ENCODE results near the gene MED13L.
A peak's percentile ranks its signal among the peaks of the same experiment; 100 is the strongest.

MED13L gene

DNA sequence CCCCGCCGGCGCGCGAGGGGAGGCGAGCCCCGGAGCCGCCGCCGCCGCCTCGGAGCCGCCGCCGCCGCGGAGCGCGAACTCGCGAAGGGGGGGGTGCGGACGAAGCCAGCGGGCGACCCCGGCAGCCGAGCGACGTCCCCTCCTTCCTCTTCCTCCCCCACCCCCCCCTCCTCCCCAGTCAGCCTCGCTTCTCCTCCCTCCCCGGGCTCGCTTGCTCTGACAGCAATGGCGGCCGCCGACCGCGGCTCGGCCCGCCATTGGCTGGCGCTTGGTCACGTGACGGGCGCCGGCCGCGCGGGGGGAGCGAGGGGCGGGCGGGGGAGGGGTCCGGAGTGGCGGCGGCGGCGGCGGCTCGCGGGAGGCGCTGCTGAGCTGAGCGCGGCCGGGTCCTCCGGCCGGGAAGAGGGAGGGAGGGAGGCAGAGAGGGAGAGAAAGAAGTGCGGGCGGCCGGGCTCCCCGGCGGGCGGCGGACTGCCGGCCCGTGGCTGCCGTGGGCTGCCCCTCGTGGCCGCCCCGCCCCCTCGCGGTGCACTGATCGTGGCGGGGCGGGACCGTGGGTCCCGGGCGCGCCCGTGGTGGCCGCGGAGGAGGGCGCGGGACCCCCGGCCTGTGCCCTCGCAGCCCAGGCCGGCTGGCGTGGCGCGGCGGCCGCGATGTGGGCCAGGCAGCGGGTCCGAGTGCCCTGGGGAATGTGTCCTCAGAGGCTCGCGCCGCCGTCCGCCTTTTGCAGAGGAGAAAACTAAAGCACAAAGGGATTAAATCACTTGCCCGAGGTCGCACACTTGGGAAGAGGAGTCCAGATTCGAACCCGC, at the start of gene MED13L:
TSS of gene MED13L (minus strand) at position 227 of the 812 bp plus-strand sequence. CDS start 562 bp downstream, outside the sequence.
- peak; percentile 72 to 76 for DNase-seq (ENCODE audit: low read depth in 2 of 2)

DNA sequence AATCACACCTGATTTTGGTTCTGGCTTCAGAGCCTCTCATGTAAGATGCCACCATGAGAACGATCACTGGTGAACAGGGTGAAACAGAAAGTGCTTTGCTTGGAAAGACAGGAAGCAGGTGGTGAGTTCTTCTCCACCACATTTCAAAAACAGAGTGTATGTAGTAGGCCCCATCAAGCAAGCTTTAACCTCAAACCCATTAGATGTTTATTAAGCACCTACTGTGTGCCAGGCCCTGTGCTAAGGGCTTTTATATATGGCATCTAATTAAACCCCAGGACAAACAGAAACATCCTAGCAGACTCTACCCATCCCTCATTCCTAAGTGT, 47.8 kb upstream of the MED13L start:
- no peak for DNase-seq (ENCODE audit: low read depth in 2 of 2)

DNA sequence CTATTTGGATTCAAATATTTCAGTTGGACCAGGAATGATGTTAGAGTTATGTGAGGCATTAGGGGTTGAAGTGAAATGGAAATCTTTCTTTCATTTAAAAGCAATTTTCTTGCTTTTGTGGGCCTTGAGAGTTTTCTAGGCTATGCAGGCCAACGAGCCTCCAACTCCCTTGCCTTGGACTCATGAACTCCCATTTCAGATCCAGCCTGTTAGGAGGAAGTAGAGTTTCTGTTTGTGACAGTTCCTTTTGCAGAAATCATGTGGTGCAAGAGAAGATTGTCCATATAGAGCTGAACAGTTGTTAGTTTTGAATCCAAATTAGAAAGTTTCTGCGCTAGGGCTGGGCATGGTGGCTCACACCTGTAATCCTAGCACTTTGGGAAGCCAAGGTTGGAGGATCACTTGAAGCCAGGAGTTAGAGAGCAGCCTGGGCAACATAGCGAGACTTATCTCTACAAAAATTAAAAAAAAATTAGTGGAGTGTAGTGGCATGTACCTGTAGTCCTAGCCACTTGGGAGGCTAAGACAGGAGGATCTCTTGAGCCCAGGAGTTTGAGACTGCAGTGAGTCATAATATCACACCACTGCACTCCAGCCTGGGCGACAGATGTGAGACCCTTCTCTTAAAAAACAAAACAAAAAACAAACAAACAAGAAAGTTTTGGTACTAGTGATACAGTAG, 47.3 kb upstream of the MED13L start:
- DNase-seq (ENCODE audit: low read depth in 2 of 2) = no peak

DNA sequence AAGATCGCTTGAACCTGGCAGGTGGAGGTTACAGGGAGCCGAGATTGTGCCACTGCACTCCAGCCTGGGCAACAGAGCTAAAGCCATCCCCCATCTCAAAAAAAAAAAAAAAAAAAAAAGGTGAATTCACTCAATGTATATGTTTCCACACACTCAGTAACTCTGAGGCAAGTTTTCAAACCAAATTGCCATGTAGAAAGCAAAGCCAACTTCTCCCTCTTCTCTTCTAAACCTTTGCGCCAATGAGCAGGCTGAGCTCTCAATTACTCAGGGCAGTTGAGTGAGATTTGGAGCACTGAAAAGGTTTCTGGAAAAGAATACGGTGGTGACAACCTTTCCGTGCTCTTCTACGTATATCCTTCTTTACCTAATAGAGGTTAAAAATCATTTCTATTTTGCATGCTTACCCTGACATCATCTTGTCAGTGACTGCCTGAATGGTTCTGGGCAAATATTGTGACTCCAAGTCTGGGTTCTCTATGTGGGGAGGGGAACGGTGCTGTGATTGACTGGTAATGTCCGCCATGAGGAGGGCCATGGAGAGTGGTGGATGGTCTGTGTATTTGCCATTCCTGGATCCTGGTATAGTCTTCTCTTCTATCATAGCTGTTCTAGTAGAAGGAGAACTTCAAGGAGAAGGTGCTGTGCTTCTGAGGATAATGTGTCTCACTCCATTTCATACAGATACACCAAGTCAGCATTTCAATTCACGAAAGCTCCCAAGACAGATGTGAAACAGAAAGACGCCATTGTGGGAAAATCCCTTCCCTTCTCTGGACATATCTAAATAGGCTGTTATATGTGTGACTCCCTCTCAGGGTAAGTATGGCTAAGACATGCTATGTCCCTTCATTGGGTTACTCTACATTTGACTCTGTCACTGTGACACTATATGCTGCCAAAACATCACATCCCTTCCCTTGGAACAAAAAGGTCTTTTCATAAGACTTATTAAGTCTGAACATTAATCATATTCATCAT, 46.2 kb upstream of the MED13L start:
- no peak for DNase-seq (ENCODE audit: low read depth in 2 of 2)

DNA sequence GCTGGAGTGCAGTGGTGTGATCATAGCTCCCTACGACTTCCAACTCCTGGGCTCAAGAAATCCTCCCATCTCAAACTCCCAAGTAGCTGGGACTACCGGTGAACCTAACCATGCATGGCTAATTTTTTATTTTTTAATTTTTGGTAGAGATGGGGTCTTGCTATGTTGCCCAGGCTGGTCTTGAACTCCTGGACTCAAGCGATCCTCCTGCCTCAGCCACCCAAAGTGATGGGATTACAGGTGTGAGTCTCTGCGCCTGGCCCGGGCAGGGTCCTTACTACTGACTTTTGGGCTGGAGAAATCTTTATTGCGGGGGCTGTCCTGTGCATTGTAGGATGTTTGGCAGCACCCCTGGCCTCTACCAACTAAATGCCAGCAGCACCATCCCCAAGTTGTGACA, 44.4 kb upstream of the MED13L start:
- DNase-seq (ENCODE audit: low read depth in 2 of 2) = no peak

DNA sequence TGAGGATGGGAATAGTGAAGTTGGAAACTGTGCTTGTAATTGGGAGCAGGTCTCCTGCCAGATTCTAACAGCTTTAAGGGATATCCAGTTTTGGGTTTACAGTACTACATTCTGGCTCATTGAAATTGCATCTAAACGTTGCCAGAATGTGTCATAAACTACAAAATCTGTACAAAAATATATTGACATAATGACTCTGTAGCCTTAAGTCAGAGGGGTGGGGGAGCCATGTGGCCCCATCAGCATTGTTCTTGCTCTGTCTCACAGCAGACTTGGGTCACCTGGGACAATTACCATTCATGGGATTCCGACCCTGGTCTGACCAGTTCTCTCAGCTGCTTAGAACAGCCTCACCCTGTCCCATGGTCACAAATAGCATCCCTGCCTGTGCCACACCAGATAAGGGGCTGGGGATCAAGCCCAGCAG, 43.3 kb upstream of the MED13L start:
- no peak for DNase-seq (ENCODE audit: low read depth in 2 of 2)

DNA sequence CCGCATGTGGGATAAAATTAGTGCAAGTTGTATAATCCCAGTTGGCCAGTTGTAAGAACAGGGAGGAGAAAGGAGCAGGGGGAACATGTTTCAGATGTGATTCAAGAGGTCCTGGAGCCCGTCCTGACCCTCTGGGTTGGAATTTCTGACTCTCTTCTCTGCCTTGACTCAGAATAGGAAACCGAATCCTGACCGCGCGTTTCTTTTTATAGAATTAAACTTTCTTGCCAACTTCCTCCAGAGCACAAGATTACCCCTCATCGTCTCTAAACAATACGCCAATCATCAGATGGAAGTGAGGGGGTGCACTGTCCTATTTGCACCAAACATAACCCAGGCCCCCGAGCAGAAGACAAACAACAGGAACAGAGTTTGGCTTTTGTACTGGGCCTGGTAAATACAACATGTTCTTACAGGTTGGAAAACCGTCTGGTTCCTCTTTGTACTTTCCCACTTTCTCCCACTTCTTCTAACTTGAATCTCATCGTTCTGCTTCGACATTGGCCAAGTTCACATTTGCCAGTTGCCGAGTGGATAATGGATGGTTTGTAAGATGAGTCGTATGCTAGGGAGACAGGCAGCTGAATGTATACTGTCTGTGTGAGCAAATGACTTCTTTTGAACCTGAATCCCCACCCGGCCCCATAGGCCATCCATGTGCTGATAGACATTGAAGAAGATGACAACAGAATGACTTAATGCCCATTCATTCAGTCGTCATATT, 42.6 kb upstream of the MED13L start:
- peak; percentile 6 to 28 for DNase-seq (ENCODE audit: low read depth in 2 of 2)

DNA sequence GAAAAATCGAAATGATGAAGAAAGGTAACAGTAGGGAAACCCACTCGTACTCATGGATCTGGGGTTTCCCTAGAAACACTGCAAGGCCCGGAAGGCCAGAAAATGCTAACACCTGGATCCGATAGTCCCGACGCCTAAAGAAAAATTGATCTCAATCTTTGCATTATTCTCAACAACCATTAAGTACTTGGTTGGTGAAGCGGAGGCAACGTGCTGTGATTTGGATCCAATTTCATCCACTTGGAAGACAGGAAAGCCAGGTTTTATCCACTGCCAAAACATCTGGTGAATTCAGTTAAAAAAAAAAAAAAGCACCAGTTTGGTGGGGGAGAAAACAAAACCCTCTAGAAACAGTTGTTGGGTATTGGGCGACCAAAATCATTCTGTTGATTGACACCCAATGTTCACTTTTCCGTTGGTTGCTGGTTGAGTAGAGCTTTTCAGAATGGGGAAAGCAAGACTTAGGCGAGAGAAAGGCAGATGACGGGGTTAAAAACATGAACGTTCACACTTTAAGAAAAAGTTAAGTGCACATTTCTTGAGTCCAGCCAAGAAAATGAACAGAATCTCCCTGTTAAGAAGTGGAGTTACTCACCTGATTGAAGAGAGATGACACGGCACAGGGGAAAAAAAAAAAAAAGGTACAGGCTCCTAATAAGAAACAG, 41.9 kb upstream of the MED13L start:
- no peak for DNase-seq (ENCODE audit: low read depth in 2 of 2)

DNA sequence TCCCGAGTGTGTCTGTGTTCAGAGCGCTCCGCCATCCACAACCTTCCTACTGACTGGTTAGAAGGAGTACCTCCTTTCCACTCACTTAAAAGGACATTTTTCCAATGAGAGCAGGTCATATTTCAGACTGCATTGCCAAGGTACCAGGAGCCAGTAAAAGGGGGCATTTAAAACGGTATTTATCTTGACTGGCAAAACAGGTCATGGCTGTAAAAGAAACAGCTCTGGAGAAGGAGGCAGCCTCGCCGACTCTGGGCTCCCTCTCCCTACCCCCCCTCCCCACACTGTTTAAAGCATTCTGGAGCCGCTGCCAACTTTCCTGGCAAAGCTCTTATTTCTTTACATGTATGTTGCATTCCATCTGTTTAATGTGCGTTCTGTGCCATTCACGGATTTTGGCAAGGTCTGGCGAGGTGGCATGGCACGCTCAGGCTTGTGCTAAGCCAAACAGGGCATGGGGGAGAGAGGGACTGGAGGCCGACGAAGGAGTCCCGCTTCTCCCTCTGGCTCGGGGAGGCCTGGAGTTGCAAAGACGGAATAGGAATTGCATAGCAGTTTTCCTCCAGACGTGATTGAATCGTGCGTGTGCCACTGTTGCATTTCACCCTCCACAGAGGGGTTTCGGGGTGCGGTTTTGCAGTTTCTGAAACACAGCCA, 41.2 kb upstream of the MED13L start:
- no peak for DNase-seq (ENCODE audit: low read depth in 2 of 2)

DNA sequence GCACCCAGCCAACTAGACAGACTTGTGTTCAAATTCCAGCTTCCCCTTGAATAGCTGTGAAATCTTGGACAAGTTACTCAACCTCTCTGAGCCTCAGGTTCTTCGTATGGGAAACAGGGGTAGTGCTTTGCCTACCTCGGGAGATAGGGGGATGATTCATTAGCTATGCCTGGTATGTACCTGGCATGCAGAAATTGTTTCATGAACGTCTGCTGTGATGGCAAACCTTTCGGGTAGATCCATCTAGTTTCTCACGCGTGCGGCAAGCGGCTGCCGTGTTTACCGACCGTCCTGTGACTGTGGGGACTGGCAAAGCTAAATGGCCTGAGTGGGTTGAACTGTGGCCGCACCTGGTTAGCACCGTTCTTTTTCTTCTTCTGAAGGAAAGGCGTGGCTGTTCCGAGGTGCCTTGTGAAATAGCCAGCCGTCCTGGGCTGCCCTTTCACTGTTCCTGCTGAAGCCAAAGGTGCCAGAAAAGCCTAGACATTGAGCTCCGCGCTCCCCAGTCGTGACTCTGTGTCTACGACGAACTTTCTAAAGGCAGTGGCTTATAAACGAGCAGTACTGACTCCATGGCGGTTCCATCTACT, 40.6 kb upstream of the MED13L start:
- DNase-seq (ENCODE audit: low read depth in 2 of 2) = no peak

DNA sequence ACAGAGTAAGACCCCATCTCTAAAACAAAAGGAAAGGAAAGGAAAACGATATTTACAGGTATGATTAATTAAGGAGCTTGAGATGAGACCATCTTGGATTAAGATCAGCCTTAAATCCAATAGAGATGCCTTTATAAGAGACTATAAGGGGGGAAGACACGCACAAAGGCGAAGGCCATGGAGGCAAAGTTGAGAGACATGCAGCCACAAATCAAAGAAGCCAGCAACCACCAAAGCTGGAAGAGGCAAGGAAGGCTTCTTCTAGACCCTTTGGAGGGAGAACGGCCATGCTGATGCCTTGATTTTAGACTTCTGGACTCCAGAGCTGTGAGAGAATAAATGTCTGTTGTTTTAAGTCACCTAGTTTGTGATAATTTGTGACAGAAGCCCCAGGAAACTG, 39.6 kb upstream of the MED13L start:
- no peak for DNase-seq (ENCODE audit: low read depth in 2 of 2)

DNA sequence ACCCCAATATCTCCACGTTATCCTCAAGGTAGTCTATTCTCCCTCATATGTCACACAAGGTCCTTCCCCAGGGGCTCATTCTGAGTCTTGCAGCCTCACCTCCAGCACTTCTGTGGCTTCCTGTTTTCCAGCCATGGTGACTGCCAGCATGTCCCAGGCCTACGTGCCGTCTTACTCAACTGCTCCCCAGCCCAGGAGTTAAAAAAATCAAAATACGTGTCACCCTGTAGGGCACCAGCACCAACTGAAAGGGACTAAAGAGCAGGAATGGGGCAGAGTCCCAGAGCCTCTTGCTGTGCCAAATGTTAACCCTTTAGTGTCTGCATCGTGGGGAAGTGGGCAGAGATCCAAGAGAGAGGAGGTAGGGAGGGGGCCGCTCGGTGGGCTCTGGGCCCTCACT, 37.0 kb upstream of the MED13L start:
- no peak for DNase-seq (ENCODE audit: low read depth in 2 of 2)

DNA sequence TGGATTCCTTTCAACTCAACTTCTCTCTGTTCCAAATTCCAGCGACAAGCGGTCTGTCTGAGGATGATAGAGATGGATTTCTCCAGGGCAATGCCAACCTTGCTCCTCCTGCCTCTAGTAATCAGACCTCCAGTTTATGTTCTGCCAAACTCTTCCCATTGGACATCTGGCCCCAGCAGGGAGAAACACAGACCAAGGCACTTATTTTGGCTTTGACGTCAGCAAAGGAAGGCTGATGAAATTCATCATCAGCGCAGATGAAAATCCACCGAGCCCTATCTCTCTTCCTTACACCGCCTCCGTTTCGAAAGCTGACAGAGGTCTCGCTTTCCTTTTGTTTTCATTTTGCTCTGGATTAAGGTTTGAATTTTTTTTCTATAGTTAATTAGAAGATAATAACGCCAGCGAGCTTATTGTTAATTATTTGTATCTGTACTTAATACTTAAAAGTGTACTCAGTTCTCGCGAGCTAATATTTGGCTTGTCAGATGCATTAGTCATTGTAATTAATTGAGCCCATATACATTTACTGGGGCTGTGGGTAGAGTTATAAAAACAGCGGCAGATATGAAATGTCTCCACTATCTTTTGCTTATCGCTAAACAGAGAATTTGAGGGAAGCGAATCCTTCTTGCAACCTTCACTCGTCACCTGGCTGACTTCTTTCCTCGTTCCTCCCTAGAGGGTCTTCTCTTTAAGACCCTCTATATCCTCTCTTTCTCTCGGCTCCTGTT, 35.9 kb upstream of the MED13L start:
- no peak for DNase-seq (ENCODE audit: low read depth in 2 of 2)

DNA sequence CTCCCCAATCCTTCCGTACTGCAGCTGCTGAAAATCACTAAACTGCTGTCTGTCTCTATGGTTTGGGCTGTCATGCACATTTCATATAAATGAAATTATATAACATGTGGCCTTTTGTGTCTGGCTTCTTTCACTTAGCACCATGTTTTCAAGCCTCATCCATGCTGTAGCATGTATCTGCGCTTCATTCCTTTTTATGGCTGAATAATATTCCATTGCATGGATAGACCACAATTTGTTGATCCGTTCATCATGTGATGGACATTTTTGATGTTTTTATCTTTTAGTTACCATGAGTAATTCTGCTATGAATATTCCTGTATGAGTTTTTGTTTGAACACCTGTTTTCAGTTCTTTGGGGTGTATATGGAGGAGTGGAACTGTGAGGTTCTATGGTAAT, 32.6 kb upstream of the MED13L start:
- no peak for DNase-seq (ENCODE audit: low read depth in 2 of 2)

DNA sequence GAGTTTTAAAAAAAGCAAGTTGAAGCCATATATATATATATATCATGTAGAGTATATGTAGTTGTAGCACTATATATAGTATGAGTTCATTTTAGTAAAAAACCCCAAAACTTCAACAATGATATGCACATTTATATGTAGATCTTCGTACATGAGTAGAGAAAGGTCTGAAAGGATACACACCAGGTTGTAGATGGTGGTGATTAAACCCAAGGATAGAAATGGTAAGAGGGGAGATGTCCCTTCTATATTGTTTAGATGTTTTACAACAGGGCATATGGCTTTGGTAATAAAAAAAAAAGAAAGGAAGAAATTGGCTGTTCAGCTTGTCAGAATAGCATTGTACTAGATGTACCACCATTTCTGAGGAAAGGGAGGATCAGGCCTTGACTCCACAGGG, 31.9 kb upstream of the MED13L start:
- DNase-seq (ENCODE audit: low read depth in 2 of 2) = no peak

DNA sequence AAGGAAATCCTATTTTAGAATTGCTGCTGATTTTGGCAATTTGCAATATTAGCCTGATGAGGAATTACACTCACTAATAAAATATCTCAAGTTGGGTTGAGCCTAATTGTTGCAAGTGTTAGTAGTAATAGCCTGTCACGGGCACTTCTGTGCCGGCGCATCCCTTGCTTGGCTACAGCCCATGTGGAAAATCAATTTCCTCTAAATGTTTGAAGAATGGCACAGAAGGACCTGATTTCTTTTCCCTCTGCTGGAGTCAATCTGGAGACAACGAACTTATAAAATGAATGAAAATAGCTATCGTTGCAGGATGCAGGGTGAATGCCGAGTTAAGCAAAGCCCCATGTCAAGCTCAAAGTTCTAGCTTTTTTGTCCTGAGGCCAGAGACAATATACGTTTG, 31.2 kb upstream of the MED13L start:
- no peak for DNase-seq (ENCODE audit: low read depth in 2 of 2)

DNA sequence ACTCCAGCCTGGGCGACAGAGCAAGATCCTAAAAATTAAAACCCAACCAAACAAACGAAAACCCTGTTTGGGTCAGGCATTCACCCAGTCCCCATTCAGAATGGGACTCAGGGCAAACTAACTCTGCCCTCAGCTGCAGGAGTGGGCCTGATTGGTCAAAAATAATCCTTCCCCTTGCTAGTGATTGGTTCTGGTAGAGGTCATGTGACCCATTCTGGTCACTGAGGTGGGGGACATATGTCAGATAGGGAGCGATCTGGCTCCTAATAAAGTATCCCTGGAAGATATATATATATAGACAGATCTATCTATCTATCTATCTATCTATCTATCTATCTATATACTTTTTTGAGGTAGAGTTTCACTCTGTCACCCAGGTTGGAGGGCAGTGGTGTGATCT, 29.5 kb upstream of the MED13L start:
- no peak for DNase-seq (ENCODE audit: low read depth in 2 of 2)

DNA sequence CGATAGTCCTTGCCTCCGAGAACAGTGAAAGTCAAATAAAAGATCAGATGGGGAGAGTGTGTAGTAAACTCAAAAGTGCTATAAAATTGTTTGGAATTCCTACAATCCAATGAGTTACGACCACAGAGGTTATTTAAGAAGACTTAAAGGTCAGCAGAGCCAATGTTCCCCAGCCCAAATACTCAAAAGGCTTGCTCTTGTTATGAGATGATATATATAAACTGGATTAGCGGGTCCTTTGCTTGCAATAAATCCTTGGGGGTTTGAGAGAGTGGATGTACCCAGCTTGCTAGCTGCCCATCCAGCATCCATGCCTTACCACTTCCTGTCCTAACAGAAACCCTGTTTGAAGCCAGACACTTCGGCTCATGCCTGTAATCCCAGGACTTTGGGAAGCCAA, 29.0 kb upstream of the MED13L start:
- no peak for DNase-seq (ENCODE audit: low read depth in 2 of 2)

DNA sequence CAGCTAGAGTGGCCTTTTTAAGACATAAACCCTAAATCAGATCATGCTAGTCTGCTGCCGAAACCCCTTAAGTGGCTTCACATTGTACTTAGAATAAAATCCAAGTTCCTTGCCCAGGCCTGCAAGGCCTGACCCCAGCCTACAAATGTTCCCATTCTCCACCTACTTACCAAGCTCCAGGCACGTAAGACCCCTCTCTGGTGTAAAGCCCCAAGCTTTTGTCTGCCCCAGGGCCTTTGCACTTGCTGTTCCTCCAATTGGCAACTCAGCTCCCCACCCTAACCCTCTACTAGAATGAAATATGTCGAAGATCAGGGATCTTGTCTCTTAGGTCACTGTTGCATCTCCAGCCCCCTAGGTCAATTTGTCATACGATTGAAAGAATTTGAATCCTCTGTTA, 27.1 kb upstream of the MED13L start:
- DNase-seq (ENCODE audit: low read depth in 2 of 2) = no peak
